ENCODE results near the gene TAF10.

DNA sequence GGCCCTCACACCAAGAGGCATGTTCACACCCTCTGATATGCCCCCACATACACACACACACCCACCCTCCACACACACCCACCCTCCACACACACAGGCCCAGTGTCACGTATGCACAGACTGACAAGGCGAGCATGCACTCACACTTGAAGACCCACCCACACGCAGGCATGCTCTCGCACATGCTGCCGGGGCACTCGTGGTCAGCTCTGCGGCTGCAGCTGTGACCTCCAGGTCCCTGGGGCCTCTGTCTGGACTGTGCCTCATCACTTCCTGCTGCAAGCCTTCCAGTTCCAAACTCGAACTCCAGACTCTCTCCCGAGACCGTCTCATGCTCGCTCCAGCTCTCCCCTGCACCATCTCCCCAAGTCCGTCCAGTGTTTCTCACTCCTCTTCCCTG lies 34.1 kb upstream of the TAF10 start:
- TF ChIP-seq, protein P1, sequence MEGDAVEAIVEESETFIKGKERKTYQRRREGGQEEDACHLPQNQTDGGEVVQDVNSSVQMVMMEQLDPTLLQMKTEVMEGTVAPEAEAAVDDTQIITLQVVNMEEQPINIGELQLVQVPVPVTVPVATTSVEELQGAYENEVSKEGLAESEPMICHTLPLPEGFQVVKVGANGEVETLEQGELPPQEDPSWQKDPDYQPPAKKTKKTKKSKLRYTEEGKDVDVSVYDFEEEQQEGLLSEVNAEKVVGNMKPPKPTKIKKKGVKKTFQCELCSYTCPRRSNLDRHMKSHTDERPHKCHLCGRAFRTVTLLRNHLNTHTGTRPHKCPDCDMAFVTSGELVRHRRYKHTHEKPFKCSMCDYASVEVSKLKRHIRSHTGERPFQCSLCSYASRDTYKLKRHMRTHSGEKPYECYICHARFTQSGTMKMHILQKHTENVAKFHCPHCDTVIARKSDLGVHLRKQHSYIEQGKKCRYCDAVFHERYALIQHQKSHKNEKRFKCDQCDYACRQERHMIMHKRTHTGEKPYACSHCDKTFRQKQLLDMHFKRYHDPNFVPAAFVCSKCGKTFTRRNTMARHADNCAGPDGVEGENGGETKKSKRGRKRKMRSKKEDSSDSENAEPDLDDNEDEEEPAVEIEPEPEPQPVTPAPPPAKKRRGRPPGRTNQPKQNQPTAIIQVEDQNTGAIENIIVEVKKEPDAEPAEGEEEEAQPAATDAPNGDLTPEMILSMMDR (IDR thresholded peaks at IDR 0.05 in 4 of 5, conservative IDR thresholded peaks at IDR 0.05 in 1 of 5), result no peak
- no peak for TF ChIP-seq POLR2A (IDR thresholded peaks at IDR 0.05)
